ENCODE results near the gene BOC.
A peak's percentile ranks its signal among the peaks of the same experiment; 100 is the strongest.

The BOC gene

DNA sequence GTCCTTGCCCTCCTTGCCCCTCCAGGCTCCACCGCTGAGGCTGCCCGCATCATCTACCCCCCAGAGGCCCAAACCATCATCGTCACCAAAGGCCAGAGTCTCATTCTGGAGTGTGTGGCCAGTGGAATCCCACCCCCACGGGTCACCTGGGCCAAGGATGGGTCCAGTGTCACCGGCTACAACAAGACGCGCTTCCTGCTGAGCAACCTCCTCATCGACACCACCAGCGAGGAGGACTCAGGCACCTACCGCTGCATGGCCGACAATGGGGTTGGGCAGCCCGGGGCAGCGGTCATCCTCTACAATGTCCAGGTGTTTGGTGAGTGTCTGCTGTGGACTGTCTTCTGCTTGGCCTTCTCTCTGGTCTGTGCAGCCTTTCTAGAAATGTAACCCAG lies 61.0 kb downstream of the BOC start:
- DNase-seq: no peak

DNA sequence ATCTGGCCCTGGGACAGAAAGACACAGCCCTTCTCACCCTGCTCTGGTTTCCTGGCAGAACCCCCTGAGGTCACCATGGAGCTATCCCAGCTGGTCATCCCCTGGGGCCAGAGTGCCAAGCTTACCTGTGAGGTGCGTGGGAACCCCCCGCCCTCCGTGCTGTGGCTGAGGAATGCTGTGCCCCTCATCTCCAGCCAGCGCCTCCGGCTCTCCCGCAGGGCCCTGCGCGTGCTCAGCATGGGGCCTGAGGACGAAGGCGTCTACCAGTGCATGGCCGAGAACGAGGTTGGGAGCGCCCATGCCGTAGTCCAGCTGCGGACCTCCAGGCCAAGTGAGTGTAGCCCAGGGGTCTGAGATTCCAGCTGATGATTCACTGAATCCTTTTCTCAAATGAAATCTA lies 61.7 kb downstream of the BOC start:
- no peak for DNase-seq

DNA sequence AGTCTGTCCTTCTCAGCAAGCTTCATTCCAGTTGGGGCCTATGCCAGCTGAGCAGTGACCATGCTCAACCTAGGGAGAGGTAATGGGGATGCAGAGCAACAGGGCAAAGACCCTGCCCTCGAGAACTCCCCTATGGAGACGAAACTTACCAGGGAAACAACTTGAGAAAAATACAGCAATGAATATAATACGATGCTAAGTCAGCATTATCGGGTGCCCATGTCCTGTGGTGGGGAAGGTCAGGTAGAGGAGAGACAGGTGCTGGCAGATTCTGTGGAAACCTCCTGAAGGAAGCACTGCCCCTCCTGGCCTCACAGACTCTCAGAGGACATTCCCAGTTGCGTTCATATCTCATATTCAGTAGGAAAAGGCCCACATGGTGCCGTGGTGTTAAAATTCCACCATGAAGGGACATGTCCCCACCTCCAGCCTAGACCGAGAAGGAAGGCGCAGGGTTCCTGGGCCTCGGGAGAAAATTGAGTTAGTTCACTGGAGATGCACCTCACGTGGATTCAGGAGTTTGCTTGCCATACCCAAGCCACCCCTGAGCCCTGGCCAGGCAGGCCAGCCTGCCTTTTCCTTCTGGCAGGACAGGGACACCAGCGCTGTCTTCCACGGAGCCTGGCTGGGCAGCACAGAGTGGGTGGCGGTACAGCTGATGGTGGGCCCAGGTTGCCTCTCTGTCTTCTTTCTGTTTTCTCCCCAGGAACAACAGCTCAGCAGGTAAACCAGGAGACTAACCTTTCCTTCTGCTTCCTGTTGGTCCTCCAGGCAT lies 62.4 kb downstream of the BOC start:
- DNase-seq: no peak

DNA sequence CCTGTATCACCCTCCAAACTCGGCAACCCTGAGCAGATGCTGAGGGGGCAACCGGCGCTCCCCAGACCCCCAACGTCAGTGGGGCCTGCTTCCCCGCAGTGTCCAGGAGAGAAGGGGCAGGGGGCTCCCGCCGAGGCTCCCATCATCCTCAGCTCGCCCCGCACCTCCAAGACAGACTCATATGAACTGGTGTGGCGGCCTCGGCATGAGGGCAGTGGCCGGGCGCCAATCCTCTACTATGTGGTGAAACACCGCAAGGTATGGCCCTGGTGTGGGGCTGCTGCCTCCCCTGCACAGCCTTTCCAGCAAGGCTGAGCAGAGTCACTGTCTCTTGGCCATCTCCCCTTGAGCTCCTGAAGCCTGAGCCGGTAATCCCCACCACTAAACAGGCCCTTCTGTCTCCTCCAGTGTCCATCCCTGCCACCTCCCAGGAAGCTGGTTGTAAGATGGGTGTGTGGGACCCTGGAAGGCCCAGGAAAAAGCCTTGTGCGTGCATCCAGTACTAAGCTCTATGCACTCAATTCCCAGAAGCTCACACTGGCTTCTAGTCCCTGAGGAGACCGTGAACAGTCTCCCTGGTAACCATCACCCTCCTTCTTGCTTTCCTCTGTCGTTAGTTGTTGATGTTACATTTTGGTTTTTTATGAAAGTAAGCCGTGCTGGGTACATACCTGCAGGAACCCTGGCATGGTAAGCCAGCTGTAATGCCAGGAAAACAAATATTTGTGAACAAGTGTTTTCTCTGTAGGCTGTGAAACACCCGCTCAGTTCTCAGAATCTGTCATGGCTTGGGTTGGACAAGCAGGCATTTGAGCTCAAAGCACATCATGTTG lies 63.3 kb downstream of the BOC start:
- DNase-seq: no peak

DNA sequence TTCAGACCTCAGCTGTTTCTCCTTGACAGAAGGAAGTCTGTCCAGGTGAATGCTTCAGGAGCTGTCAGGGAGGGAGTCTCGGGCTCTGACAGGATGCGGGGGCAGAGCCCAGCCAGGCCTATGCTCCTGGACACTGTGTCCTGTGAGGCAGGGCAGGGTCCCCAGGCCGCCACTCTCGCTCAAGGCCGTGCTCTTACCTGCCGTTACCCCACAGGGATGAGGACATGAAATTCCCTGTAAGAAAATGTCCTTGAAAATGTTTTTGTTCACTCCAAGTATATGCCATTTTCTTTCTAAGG lies 63.9 kb downstream of the BOC start:
- DNase-seq: no peak

DNA sequence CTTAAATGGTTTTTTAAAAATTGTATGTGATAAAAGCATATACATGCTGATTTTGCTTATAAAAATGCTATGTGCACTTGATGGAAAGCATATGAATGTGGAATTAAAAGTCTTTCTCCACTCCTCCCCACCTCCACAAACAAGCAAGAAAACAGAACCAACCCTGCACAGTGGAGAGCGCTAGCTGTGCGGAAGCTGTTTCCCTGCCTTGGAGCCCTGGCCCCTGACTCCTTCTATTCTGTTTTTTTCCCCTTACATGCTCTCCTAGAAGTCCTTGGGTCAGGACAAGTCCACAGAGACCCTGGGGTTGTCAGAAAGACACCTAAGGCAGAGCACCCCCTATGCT lies 64.2 kb downstream of the BOC start:
- no peak for DNase-seq

DNA sequence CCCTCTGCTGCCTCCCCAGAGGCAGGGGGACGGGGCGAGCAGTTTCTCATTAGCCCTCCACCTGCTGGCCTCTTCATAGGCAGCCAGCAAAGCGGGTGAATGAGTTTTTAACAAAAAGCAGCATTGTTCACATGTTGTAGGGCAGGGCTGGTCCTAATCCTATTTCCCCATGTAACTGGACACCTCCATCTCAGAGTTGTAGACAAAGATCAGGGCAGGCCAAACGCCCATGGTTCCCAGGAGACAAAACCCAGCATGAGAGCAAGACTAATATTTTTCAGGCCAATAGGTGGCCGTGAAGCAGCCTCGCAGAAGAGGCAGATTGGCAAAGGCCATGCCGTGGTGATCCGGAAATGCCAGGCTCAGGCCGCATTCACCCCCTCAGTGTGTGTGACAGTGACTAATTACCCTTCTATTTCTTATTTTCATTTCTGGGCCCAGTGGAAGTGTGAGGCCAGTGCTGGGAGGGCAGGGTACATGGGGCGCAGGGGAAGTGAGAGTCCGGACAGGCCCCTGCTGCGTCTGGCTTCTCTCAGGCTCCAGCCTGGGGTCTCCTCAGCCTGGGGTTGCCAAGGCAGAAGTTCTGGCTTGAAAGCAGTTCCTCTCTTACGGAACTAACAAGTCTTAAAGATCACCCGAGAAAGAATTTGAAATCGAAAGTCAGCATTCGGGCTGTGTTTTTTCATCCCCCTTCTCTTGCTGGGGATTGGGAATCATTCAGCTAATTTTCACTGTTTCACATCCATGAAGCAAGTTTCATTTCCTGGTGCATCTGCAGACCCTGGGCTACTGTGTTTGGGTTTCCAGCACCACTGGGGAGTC lies 64.8 kb downstream of the BOC start:
- no peak for DNase-seq

DNA sequence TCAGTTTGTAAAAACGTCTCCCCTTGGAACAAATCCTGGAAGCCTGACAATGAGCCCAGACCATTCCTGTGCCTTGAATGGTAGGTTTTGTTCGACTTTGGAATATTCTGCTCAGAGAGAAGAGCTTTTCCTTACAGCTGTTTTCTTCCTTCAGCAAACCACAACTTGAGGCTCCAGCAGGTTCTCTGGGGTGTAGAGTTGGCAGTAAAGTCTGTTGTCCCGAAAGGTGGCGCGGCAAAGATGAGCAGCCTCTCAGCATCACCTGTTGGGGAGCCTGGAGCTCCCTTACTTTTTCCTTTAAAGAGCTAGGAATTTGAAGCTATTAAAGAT lies 65.4 kb downstream of the BOC start:
- no peak for DNase-seq

DNA sequence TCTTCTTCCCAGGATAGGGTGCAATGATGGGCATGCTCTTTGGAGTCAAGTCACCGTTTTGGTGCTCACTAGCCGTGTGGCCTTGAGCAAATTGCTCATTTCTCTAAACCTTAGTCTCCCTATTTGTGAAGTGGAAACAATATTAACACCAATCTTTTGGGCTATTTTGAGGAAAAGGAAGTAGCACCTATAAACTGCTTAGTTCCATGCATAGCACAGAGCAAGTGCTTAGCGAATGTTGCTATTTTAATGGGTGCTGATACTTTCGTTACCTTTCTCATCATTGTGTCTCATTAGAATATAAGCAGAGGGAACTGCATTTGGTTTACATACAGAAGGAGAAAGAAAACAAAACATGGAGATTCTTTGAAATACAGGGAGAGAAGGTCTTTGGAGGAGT lies 66.1 kb downstream of the BOC start:
- DNase-seq: no peak

DNA sequence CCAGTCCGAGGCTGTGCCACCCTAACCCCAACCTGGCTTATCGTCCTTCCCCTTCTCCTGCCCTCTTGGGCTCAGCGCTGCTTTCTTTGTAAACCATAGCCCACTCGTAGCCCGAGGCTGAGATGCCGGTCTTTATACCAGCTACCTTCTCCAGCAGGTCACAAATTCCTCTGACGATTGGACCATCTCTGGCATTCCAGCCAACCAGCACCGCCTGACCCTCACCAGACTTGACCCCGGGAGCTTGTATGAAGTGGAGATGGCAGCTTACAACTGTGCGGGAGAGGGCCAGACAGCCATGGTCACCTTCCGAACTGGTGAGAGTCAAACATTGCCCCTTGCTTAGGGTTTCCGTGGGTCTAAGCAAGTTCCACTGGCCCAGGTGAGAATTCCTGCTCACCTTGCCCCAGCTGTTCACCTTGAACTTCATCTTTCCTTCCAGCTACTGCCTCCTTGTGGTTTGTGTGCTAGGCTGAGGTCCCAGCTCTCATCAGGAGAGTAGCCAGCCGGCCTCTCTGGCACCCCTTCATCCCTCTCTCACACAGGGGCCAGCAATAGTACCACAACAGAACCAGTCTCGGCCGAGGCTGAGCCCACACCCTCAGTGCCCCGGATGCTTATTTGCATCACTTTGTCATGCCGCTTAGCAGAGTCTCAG lies 66.7 kb downstream of the BOC start:
- no peak for DNase-seq

DNA sequence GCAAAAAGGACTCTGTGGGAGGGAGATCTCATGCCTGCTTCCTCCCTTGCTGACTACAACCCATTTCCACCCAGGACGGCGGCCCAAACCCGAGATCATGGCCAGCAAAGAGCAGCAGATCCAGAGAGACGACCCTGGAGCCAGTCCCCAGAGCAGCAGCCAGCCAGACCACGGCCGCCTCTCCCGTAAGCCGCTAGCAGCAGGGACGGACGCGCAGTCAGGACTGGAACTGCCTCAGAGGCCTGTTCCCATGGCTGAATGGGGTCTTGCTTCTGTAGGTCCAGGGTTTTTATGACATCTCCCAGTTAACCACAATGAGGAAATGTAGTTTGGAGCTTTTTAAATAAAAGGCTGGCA lies 67.2 kb downstream of the BOC start:
- DNase-seq: no peak

DNA sequence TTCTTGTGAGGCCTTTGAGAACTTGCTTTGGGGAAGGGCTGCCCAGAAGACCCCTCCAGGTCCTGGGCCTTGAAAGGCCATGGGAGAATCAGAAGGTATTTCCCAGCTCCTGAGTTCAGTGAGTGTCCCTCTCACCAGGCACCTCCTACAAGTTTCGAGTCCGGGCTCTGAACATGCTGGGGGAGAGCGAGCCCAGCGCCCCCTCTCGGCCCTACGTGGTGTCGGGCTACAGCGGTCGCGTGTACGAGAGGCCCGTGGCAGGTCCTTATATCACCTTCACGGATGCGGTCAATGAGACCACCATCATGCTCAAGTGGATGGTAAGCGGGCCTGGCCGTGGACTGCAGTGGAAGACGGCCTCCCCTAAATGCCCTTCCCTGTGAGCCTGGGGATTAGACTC lies 68.3 kb downstream of the BOC start:
- no peak for DNase-seq

DNA sequence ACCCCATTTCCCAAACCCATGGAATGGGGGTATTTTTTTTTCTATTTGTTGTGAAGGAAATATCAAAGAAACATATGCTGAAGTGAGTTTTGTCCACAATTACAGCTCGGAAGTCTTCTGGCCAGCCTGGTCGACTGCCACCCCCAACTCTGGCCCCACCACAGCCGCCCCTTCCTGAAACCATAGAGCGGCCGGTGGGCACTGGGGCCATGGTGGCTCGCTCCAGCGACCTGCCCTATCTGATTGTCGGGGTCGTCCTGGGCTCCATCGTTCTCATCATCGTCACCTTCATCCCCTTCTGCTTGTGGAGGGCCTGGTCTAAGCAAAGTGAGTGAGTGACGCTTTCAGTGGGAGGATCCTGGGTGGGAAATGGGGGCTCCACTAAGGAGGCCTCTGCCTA lies 71.9 kb downstream of the BOC start:
- DNase-seq: no peak

DNA sequence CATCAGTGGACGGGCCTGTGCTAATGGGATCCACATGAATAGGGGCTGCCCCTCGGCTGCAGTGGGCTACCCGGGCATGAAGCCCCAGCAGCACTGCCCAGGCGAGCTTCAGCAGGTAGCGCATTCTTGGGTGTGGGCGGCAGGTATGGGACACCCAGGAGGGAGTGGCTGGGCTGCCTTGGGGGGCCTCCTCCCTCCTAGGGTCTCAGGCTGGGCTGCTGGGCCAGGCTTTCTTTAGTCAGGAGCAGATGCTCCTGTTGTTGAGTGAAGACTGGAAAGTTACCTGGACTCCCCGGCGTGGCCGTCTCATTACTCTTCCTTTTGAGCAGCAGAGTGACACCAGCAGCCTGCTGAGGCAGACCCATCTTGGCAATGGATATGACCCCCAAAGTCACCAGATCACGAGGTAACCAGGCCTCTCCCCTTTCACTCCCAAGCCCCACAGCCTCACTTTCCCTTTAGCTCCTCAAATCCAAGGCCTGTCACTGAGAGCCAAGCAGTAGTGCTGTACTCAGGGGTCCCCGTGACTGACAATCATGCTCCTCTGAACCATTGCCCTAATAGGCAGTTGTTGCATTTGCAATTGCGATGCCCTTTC lies 73.2 kb downstream of the BOC start:
- no peak for DNase-seq

DNA sequence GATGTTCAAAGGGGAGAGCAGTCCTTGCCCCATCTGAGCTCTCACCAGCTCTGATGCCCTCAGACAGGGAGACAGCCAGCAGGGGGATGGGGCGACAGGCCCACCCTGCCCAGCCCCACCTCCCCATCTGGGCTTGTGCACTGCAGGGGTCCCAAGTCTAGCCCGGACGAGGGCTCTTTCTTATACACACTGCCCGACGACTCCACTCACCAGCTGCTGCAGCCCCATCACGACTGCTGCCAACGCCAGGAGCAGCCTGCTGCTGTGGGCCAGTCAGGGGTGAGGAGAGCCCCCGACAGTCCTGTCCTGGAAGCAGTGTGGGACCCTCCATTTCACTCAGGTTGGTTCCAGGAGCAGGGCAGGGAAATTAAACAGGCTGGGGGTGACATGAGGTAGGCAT lies 73.9 kb downstream of the BOC start:
- no peak for DNase-seq

DNA sequence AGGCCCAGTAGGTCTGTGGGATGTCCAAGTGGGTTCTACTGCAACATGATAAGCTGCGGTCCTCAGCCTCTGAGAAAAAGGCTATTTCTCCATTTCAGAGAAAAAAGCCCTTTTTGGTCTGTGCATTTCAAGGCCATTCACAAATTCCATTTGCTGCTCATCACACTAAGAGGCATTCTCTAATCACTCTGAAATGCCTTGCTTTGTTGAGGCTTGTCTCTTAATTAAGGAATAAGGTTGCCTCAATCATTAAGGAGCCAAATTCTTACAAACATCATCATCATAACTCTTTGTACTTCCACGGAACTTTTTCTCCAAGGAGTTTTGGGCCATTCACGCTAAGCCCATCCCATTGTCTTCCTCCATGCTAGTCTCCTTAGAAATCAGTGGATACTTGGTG lies 74.4 kb downstream of the BOC start:
- DNase-seq: no peak

DNA sequence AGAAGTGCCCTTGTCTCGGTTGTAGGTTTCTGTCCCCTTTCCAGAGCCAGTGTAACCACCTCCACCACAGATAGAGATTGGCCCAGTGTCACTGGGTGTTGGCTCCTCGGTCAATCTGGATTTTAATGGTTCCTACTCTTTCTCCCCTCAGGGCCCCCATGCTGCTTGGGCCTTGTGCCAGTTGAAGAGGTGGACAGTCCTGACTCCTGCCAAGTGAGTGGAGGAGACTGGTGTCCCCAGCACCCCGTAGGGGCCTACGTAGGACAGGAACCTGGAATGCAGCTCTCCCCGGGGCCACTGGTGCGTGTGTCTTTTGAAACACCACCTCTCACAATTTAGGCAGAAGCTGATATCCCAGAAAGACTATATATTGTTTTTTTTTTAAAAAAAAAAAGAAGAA lies 75.2 kb downstream of the BOC start:
- DNase-seq: no peak

DNA sequence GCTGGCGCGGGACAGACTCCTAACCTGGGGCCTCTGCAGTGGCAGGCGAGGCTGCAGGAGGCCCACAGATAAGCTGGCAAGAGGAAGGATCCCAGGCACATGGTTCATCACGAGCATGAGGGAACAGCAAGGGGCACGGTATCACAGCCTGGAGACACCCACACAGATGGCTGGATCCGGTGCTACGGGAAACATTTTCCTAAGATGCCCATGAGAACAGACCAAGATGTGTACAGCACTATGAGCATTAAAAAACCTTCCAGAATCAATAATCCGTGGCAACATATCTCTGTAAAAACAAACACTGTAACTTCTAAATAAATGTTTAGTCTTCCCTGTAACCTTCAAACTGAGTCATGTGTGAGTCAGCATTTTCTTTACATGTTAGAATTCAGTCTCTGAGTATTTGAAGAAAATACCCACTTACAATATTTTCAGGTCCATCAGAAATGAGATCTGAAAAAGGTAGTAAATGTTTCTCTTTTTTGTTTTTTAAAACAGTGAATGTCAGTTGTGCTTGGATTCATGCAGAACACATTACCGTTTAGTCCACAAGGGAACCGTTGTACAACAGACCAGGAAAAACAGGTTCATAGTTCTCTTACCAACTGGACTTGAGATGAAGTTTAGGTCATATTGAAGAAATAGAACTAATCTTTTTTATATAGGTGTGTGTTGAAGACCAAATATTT lies 75.9 kb downstream of the BOC start:
- no peak for DNase-seq

DNA sequence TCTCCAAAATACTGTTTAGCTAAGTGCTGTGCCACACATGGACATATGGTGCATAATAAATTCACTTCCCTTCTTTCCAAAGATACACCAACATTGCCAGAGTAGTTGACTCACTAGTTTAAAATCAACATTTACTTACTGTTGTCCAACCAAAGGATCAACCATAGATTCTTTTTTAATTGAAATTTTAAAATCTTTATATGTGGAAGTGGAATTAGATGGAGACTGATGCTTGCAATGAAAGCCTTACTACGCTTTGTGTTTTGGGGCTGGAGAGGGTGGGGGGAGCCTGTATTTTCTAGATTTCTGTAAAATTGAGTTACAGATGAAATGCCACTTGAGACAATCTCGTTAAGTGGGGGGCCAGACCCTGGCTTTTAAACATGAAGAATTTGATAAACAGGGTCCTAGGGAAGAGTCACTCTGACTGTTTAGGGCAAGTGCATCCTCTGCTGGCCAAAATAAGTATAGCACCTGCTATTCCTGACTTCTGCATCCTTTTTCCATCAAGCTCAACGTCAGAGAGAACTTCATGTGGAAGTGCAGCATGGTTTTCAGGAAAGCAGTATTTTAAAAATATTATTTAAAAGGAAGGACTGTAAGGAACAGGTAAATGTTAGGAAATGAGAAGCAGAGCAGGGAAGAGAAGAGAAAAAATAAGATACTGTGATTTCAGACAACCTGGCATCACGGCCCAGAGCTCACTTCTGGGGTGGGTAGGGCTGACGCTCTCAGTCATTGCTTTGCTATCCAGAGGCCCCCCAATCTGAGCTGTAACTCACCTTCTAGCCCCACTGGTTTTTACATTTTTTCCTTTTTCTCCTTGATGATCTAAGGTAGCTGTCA lies 76.7 kb downstream of the BOC start:
- DNase-seq: peak; percentile 57 to 66

DNA sequence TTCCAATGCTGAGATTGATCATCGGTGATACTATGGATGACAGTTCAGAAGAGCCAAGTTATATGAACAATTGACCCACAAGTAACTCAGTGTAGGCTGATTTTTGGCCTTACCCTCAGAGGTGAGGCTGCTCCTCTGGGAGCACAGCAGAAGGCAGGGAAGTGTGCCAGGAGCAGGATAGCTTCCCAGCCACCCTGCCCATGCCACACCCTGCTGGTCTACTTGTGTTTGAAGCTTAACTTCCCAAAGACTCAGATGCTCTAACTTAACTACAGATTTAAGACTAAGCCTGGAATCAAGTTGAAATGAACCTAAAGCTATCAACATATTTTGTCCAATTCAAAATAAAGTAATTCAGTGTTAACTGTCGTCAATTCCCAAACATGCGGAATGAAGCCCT lies 77.5 kb downstream of the BOC start:
- no peak for DNase-seq

DNA sequence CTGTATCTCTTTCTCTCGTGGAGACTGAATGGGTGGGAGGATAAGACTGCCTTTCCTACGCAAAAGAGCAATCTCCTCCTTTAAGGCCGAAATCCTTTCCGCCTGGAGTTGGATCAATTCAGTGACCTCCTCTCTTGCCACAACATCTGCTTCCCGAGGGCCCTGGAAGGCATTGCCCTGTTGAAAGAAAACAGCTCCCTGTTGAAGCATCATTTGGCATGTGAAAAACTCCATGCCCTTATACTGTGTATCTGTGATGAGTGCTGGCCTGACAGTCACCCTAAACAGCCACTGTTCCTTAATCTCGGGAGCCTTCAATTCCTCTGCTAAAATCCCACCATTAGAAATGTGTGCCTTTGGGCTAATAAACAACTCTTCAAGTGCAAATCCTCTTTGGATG lies 80.2 kb downstream of the BOC start:
- DNase-seq: no peak

DNA sequence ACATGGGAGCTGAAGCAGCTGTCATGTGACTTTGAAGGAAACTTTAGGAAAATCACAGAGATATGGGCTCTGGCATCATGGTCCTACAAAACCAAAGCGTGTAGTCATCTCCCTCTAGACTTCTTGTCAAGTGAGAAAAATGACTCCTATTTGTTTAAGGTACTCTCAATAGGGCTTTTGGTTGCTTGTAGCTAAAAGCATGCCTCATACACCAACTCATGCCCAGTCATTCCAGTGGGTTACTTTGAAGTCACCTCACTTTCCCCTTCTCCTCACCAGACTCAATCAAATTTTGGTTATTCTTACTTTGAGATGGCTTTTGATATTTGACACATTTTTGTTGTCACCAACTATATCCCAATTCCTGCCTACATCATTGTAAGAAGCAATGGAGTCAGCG lies 81.6 kb downstream of the BOC start:
- DNase-seq: no peak
